AG04449 (cell line): ENCODE data around the gene SUMF2.

Experiments used
- CTCF ChIA-PET: fragments of 350-600 bp; formaldehyde crosslinking; extraction: SDS; loops from one replicate; lab custom pipeline; 2021; ENCODE audit warnings: antibody characterized with exemption; lab: Yijun Ruan, JAX
- POLR2A ChIA-PET: fragments of 400-600, 350-600 bp; formaldehyde crosslinking; extraction: SDS; loops from one replicate; lab custom pipeline; 2020; ENCODE audit warnings: antibody characterized with exemption, inconsistent platforms; lab: Yijun Ruan, JAX
- DNase-seq: peaks from one replicate; pipeline ENCODE4 v3.0.0-alpha.2; 2010; ENCODE audit warnings: low read depth, low spot score
- H3K4me3 ChIP-seq: 2 replicates; pipeline ENCODE4 v1.5.1; 2011; ENCODE audit warnings: low read depth, mild to moderate bottlenecking, control low read depth, low read length
- CTCF ChIP-seq: IDR thresholded peaks from one replicate; pipeline ENCODE4 v1.5.1; 2011; ENCODE audit warnings: mild to moderate bottlenecking, moderate library complexity, low read length, control low read depth, inconsistent platforms; ENCODE audit not compliant: insufficient read depth; ENCODE audit errors: missing control alignments

SUMF2 gene

GRCh38 chr7:56121440-56121839 lies 57.4 kb downstream of the SUMF2 start:
- no peak for DNase-seq
- no peak for TF ChIP-seq CTCF
- H3K4me3 ChIP-seq, result no peak overlapping the region
- POLR2A ChIA-PET, result no interaction called here
- CTCF ChIA-PET, result no interaction called here

- CTCF ChIA-PET, result no interaction called here
Measured at GRCh38 chr7:56124981-56125380, 60.9 kb downstream of the SUMF2 start.

GRCh38 chr7:56125831-56126230 lies 61.7 kb downstream of the SUMF2 start:
- H3K4me3 ChIP-seq, result no peak overlapping the region
- no peak for TF ChIP-seq CTCF
- DNase-seq, result no peak
- ChIA-PET POLR2A (no interaction called here), CTCF (no interaction called here)

More at GRCh38 chr7:56124981-56125380, 60.9 kb downstream of the SUMF2 start:
- no peak for TF ChIP-seq CTCF
- no peak for DNase-seq
- H3K4me3 ChIP-seq, result no peak overlapping the region
- POLR2A ChIA-PET, result no interaction called here

- TF ChIP-seq CTCF, result no peak
- H3K4me3 ChIP-seq, result no peak overlapping the region
- POLR2A ChIA-PET, result no interaction called here
- no peak for DNase-seq
- CTCF ChIA-PET, result no interaction called here
Measured at GRCh38 chr7:56127241-56127975, 63.3 kb downstream of the SUMF2 start.
